Stomach smooth muscle (tissue), 2 donors: ENCODE data around the gene IL19.

ENCODE experiments used
- H3K27ac ChIP-seq: one replicate; pipeline ENCODE4 v1.7.0; 2013; ENCODE audit warnings: mild to moderate bottlenecking, low read length, inconsistent platforms
- H3K27me3 ChIP-seq, 2 donors: one replicate each; pipeline ENCODE4 v1.7.0; 2013; ENCODE audit warnings: low read length in 2 of 2; ENCODE audit not compliant: insufficient read depth in 2 of 2, control insufficient read depth in 1 of 2
- H3K36me3 ChIP-seq, 2 donors: one replicate each; pipeline ENCODE4 v1.7.0; 2013; ENCODE audit warnings: low read length in 2 of 2; ENCODE audit not compliant: control insufficient read depth in 2 of 2, insufficient read depth in 2 of 2
- H3K4me1 ChIP-seq: one replicate; pipeline ENCODE4 v1.7.0; 2013; ENCODE audit warnings: low read length; ENCODE audit not compliant: control insufficient read depth, insufficient read depth
- H3K4me3 ChIP-seq, 2 donors: one replicate each; pipeline ENCODE4 v1.7.0; 2013; ENCODE audit warnings: low read length in 2 of 2
- H3K9ac ChIP-seq, 2 donors: one replicate each; pipeline ENCODE4 v1.7.0; 2013; ENCODE audit warnings: low read length in 2 of 2, mild to moderate bottlenecking in 1 of 2
- H3K9me3 ChIP-seq, 2 donors: one replicate each; pipeline ENCODE4 v1.7.0; 2013; ENCODE audit warnings: low read length in 2 of 2; ENCODE audit not compliant: control insufficient read depth in 2 of 2
- donor health status: healthy.
- donor health status: Pancreatic carcinoma.

IL19 gene

GRCh38 chr1:206800891-206801290 is 30.3 kb downstream of the IL19 start:
- H3K9ac ChIP-seq: no peak overlapping the region
- H3K36me3 ChIP-seq: no peaks in the 10 kb centered on the region
- no peak overlapping the region for H3K27ac ChIP-seq

GRCh38 chr1:206801467-206801866 is 30.9 kb downstream of the IL19 start:
- no peak overlapping the region for H3K4me3 ChIP-seq
- no peaks in the 10 kb centered on the region for H3K4me1 ChIP-seq
- no peaks in the 10 kb centered on the region for H3K36me3 ChIP-seq
- no peaks in the 10 kb centered on the region for H3K9me3 ChIP-seq
- H3K27ac ChIP-seq: no peak overlapping the region
- no peak overlapping the region for H3K9ac ChIP-seq
- H3K27me3 ChIP-seq: peaks cover 5% of the 10 kb centered on the region in 2 donors

More at GRCh38 chr1:206800891-206801290, 30.3 kb downstream of the IL19 start:
- H3K27me3 ChIP-seq: peaks cover 5% of the 10 kb centered on the region in 2 donors
- H3K4me3 ChIP-seq: no peak overlapping the region
- no peaks in the 10 kb centered on the region for H3K9me3 ChIP-seq
- H3K4me1 ChIP-seq: no peaks in the 10 kb centered on the region

- Histone ChIP-seq H3K27ac (no peak overlapping the region), H3K9ac (no peak overlapping the region), H3K4me1 (no peaks in the 10 kb centered on the region), H3K36me3 (no peaks in the 10 kb centered on the region), H3K9me3 (no peaks in the 10 kb centered on the region), H3K27me3 (peaks cover 5% of the 10 kb centered on the region in 2 donors), H3K4me3 (no peak overlapping the region)
These were observed 31.8 kb downstream of the IL19 start for GRCh38 chr1:206802401-206802800.

GRCh38 chr1:206803221-206803730 is 32.7 kb downstream of the IL19 start:
- H3K4me3 ChIP-seq: no peak overlapping the region
- H3K9ac ChIP-seq: no peak overlapping the region
- H3K27ac ChIP-seq: no peak overlapping the region
- peaks cover 2 to 5% of the 10 kb centered on the region in 2 donors for H3K27me3 ChIP-seq
- H3K9me3 ChIP-seq: no peaks in the 10 kb centered on the region
- H3K36me3 ChIP-seq: no peaks in the 10 kb centered on the region
- H3K4me1 ChIP-seq: no peaks in the 10 kb centered on the region

- no peak overlapping the region for H3K4me3 ChIP-seq
- no peaks in the 10 kb centered on the region for H3K36me3 ChIP-seq
- H3K27me3 ChIP-seq: peaks cover 0 to 3% of the 10 kb centered on the region in 2 donors
- H3K9ac ChIP-seq: no peak overlapping the region
- H3K27ac ChIP-seq: no peak overlapping the region
- H3K9me3 ChIP-seq: no peaks in the 10 kb centered on the region
- H3K4me1 ChIP-seq: no peaks in the 10 kb centered on the region
These were observed 33.7 kb downstream of the IL19 start for GRCh38 chr1:206804156-206804737.

- Histone ChIP-seq H3K4me1 (no peaks in the 10 kb centered on the region), H3K27me3 (peaks cover 0 to 2% of the 10 kb centered on the region in 2 donors), H3K9ac (no peak overlapping the region), H3K9me3 (no peaks in the 10 kb centered on the region), H3K36me3 (no peaks in the 10 kb centered on the region), H3K4me3 (no peak overlapping the region), H3K27ac (no peak overlapping the region)
These were observed 34.8 kb downstream of the IL19 start for GRCh38 chr1:206805357-206805756.

- Histone ChIP-seq H3K27ac (no peak overlapping the region), H3K36me3 (no peaks in the 10 kb centered on the region), H3K4me1 (no peaks in the 10 kb centered on the region), H3K9me3 (peaks cover 0 to 4% of the 10 kb centered on the region in 2 donors), H3K4me3 (no peak overlapping the region), H3K9ac (no peak overlapping the region), H3K27me3 (peaks cover 0 to 2% of the 10 kb centered on the region in 2 donors)
These were observed 38.0 kb downstream of the IL19 start for GRCh38 chr1:206808615-206809014.

- H3K36me3 ChIP-seq: no peaks in the 10 kb centered on the region
These were observed 39.0 kb downstream of the IL19 start for GRCh38 chr1:206809504-206810084.

GRCh38 chr1:206812471-206812870 is 41.9 kb downstream of the IL19 start:
- Histone ChIP-seq H3K36me3 (no peaks in the 10 kb centered on the region), H3K27me3 (peaks cover 0 to 2% of the 10 kb centered on the region in 2 donors), H3K9me3 (peaks cover 0 to 4% of the 10 kb centered on the region in 2 donors), H3K9ac (no peak overlapping the region), H3K27ac (no peak overlapping the region), H3K4me1 (no peaks in the 10 kb centered on the region), H3K4me3 (no peak overlapping the region)

More at GRCh38 chr1:206809504-206810084, 39.0 kb downstream of the IL19 start:
- Histone ChIP-seq H3K9me3 (peaks cover 0 to 4% of the 10 kb centered on the region in 2 donors), H3K4me3 (no peak overlapping the region), H3K9ac (no peak overlapping the region), H3K27me3 (peaks cover 0 to 2% of the 10 kb centered on the region in 2 donors), H3K4me1 (no peaks in the 10 kb centered on the region), H3K27ac (no peak overlapping the region)

- Histone ChIP-seq H3K27ac (no peak overlapping the region), H3K4me1 (no peaks in the 10 kb centered on the region), H3K27me3 (no peaks in the 10 kb centered on the region), H3K4me3 (no peak overlapping the region), H3K36me3 (no peaks in the 10 kb centered on the region), H3K9me3 (peaks cover 0 to 4% of the 10 kb centered on the region in 2 donors), H3K9ac (no peak overlapping the region)
These were observed 44.3 kb downstream of the IL19 start for GRCh38 chr1:206814716-206815341.
